D721Med (cell line): ENCODE measurements around the gene SLC34A3.

Experiments
- DNase-seq: peaks from one replicate; pipeline ENCODE4 v3.0.0; 2011; ENCODE audit warnings: low spot score; ENCODE audit not compliant: insufficient read length
- FAIRE-seq: peaks from 2 replicates; lab custom pipeline; 2011; peaks lifted over from hg19 to GRCh38; lab: Jason Lieb, UNC
- CTCF ChIP-seq: IDR thresholded peaks from 2 replicates; pipeline ENCODE4 v1.5.1; 2012; ENCODE audit warnings: mild to moderate bottlenecking, control low read depth; ENCODE audit not compliant: insufficient read depth; ENCODE audit errors: missing control alignments

Gene SLC34A3

GRCh38 chr9:137186385-137186784 lies 44.3 kb upstream of the SLC34A3 start:
- no peak for TF ChIP-seq CTCF
- FAIRE-seq (no peak), DNase-seq (no peak)

- FAIRE-seq = no peak
- no peak for DNase-seq
- TF ChIP-seq CTCF = no peak
These were observed 43.3 kb upstream of the SLC34A3 start for GRCh38 chr9:137187386-137187785.

DNA sequence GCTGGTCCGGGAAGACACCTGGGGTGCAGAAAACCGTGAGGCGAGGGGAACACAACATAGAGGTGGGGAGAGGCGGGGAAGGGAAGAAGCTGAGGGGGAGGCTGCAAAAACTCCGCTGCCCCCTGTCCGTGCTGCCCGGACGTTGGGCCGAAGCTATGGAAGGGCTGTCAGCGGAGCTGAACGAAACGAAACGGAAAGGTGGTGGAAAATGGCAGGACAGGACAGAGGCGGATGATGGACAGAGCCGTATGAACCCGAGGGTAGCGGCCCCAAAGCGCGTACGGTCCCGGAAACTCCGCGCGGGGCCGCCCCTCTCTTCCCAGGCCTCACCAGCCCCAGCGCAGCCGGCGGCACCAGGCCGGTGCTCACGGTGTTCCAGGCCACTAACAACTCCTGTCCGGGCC lies 42.6 kb upstream of the SLC34A3 start:
- no peak for TF ChIP-seq CTCF
- DNase-seq = no peak
- FAIRE-seq = no peak

DNA sequence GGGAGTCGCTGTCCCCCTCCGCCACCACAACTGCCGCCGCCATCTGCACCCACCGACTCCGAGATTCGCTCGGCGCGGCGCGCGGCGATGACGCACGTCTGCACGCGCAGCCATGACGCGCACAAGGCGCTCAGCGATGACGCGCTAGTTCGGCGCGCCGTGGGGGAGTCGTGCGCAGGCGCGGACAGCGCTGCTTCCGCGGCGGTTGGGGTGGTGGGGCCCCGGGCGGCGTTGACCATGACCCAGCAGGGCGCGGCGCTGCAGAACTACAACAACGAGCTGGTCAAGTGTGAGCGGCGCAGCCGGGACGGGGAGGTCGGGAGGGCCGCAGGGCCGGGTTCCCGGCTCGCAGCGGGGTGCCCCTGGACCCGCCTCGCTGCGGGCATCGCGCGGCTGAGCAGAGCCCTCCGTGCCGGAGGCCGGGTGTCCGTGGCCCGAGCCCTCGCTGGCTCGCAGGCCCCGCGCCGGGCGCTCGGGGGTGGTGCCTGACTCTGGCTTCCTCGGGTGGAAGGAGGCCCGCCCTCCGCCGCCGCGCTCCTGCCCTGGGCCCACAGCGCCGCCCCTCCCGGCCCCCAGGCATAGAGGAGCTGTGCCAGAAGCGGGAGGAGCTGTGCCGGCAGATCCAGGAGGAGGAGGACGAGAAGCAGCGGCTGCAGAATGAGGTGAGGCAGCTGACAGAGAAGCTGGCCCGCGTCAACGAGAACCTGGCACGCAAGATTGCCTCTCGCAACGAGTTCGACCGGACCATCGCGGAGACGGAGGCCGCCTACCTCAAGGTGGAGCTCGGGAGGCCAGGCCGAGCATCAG lies 42.0 kb upstream of the SLC34A3 start, which contains the start of the genes ANAPC2 and SSNA1:
Gene ANAPC2 (minus strand): TSS at position 71 of the 807 bp plus-strand sequence. CDS start 28 bp downstream, at position 43.
Gene SSNA1 (plus strand): TSS at position 187 of the 807 bp plus-strand sequence. CDS start 51 bp downstream, at position 238.
- no peak for DNase-seq
- peak; percentile 26 for TF ChIP-seq CTCF
- no peak for FAIRE-seq

- TF ChIP-seq CTCF = no peak
- FAIRE-seq (no peak), DNase-seq (no peak)
These were observed 41.1 kb upstream of the SLC34A3 start for GRCh38 chr9:137189297-137190295.

- no peak for TF ChIP-seq CTCF
- no peak for DNase-seq
- FAIRE-seq = no peak
These were observed 40.3 kb upstream of the SLC34A3 start for GRCh38 chr9:137190315-137190856.
